ENCODE data around the gene ARPC2. TPM values are rescaled to one million over a fixed set of nuclear protein-coding genes. Genes with fewer than 3 reads are reported as not detected.

The ARPC2 gene
- total RNA-seq, 1 experiment from 2014 or later, result 568 TPM

- no peak overlapping the region for H3K4me2 ChIP-seq (ENCODE audit: low read depth, low read length, poor library complexity, severe bottlenecking)
- no peaks in the 10 kb centered on the region for H3K27me3 ChIP-seq (ENCODE audit: low read length)
- peaks cover 27% of the 10 kb centered on the region for H3K4me1 ChIP-seq (ENCODE audit: low read length)
- no peaks in the 10 kb centered on the region for H3K9me2 ChIP-seq (replicated peaks; ENCODE audit: insufficient read depth, low read length)
- no peaks in the 10 kb centered on the region for H4K20me1 ChIP-seq (ENCODE audit: insufficient read depth, low read depth, low read length)
- no peak overlapping the region for H3K9ac ChIP-seq (ENCODE audit: low read length)
- H3K4me3 ChIP-seq (ENCODE audit: low read length), result no peak overlapping the region
- no peaks in the 10 kb centered on the region for H3K9me3 ChIP-seq (ENCODE audit: low read length)
- DNase-seq, result no peak
- no peaks in the 10 kb centered on the region for H3K36me3 ChIP-seq (ENCODE audit: insufficient read depth, low read length)
- H3K79me2 ChIP-seq (ENCODE audit: low read length), result no peaks in the 10 kb centered on the region
- no peak overlapping the region for H2AFZ ChIP-seq (ENCODE audit: low read length)
- no peak overlapping the region for H3K27ac ChIP-seq (ENCODE audit: low read length)
Observed at GRCh38 chr2:218284106-218284811, 67.3 kb downstream of the ARPC2 start.

- Histone ChIP-seq H3K4me2 (ENCODE audit: low read depth, low read length, poor library complexity, severe bottlenecking) (peak overlapping the region; percentile 72), H3K4me3 (ENCODE audit: low read length) (no peak overlapping the region), H3K4me1 (ENCODE audit: low read length) (peaks cover 38% of the 10 kb centered on the region), H3K27me3 (ENCODE audit: low read length) (no peaks in the 10 kb centered on the region), H3K9ac (ENCODE audit: low read length) (no peak overlapping the region), H3K9me2 (replicated peaks; ENCODE audit: insufficient read depth, low read length) (no peaks in the 10 kb centered on the region), H3K27ac (ENCODE audit: low read length) (no peak overlapping the region), H4K20me1 (ENCODE audit: insufficient read depth, low read depth, low read length) (no peaks in the 10 kb centered on the region), H3K79me2 (ENCODE audit: low read length) (no peaks in the 10 kb centered on the region), H2AFZ (ENCODE audit: low read length) (no peak overlapping the region), H3K36me3 (ENCODE audit: insufficient read depth, low read length) (no peaks in the 10 kb centered on the region), H3K9me3 (ENCODE audit: low read length) (no peaks in the 10 kb centered on the region)
- DNase-seq, result no peak
Observed at GRCh38 chr2:218285604-218286003, 68.6 kb downstream of the ARPC2 start.

GRCh38 chr2:218286570-218287459, 69.8 kb downstream of the ARPC2 start:
- peak overlapping the region; percentile 31; the same call in 1 of the 2 replicates for H3K27ac ChIP-seq (ENCODE audit: low read length)
- peak; percentile 75 for DNase-seq
- no peaks in the 10 kb centered on the region for H3K9me3 ChIP-seq (ENCODE audit: low read length)
- no peaks in the 10 kb centered on the region for H4K20me1 ChIP-seq (ENCODE audit: insufficient read depth, low read depth, low read length)
- H3K36me3 ChIP-seq (ENCODE audit: insufficient read depth, low read length), result no peaks in the 10 kb centered on the region
- no peaks in the 10 kb centered on the region for H3K27me3 ChIP-seq (ENCODE audit: low read length)
- H3K4me1 ChIP-seq (ENCODE audit: low read length), result peaks cover 50% of the 10 kb centered on the region
- peak overlapping the region; percentile 48 for H2AFZ ChIP-seq (ENCODE audit: low read length)
- no peaks in the 10 kb centered on the region for H3K9me2 ChIP-seq (replicated peaks; ENCODE audit: insufficient read depth, low read length)
- H3K4me2 ChIP-seq (ENCODE audit: low read depth, low read length, poor library complexity, severe bottlenecking), result peak overlapping the region; percentile 72
- H3K4me3 ChIP-seq (ENCODE audit: low read length), result peak overlapping the region; percentile 61
- no peaks in the 10 kb centered on the region for H3K79me2 ChIP-seq (ENCODE audit: low read length)
- H3K9ac ChIP-seq (ENCODE audit: low read length), result peak overlapping the region; percentile 62

- Histone ChIP-seq H3K9ac (ENCODE audit: low read length) (peak overlapping the region; percentile 71; the same call in 1 of the 2 replicates), H3K27me3 (ENCODE audit: low read length) (no peaks in the 10 kb centered on the region), H3K36me3 (ENCODE audit: insufficient read depth, low read length) (no peaks in the 10 kb centered on the region), H3K4me2 (ENCODE audit: low read depth, low read length, poor library complexity, severe bottlenecking) (peak overlapping the region; percentile 73), H3K9me3 (ENCODE audit: low read length) (no peaks in the 10 kb centered on the region), H3K4me3 (ENCODE audit: low read length) (no peak overlapping the region), H3K27ac (ENCODE audit: low read length) (no peak overlapping the region), H2AFZ (ENCODE audit: low read length) (no peak overlapping the region), H4K20me1 (ENCODE audit: insufficient read depth, low read depth, low read length) (no peaks in the 10 kb centered on the region), H3K9me2 (replicated peaks; ENCODE audit: insufficient read depth, low read length) (no peaks in the 10 kb centered on the region), H3K79me2 (ENCODE audit: low read length) (no peaks in the 10 kb centered on the region), H3K4me1 (ENCODE audit: low read length) (peaks cover 62% of the 10 kb centered on the region)
- DNase-seq, result no peak
Observed at GRCh38 chr2:218289639-218290315, 72.8 kb downstream of the ARPC2 start.

GRCh38 chr2:218290316-218291261, 73.6 kb downstream of the ARPC2 start:
- Histone ChIP-seq H3K9me3 (ENCODE audit: low read length) (no peaks in the 10 kb centered on the region), H3K9me2 (replicated peaks; ENCODE audit: insufficient read depth, low read length) (no peaks in the 10 kb centered on the region), H3K27ac (ENCODE audit: low read length) (peak overlapping the region; percentile 75), H4K20me1 (ENCODE audit: insufficient read depth, low read depth, low read length) (no peaks in the 10 kb centered on the region), H2AFZ (ENCODE audit: low read length) (no peak overlapping the region), H3K9ac (ENCODE audit: low read length) (peak overlapping the region; percentile 71), H3K4me3 (ENCODE audit: low read length) (peak overlapping the region; percentile 67; the same call in 1 of the 2 replicates), H3K79me2 (ENCODE audit: low read length) (no peaks in the 10 kb centered on the region), H3K36me3 (ENCODE audit: insufficient read depth, low read length) (no peaks in the 10 kb centered on the region), H3K4me2 (ENCODE audit: low read depth, low read length, poor library complexity, severe bottlenecking) (peak overlapping the region; percentile 73), H3K27me3 (ENCODE audit: low read length) (no peaks in the 10 kb centered on the region), H3K4me1 (ENCODE audit: low read length) (peaks cover 58% of the 10 kb centered on the region)
- DNase-seq, result peak; percentile 93

DNA sequence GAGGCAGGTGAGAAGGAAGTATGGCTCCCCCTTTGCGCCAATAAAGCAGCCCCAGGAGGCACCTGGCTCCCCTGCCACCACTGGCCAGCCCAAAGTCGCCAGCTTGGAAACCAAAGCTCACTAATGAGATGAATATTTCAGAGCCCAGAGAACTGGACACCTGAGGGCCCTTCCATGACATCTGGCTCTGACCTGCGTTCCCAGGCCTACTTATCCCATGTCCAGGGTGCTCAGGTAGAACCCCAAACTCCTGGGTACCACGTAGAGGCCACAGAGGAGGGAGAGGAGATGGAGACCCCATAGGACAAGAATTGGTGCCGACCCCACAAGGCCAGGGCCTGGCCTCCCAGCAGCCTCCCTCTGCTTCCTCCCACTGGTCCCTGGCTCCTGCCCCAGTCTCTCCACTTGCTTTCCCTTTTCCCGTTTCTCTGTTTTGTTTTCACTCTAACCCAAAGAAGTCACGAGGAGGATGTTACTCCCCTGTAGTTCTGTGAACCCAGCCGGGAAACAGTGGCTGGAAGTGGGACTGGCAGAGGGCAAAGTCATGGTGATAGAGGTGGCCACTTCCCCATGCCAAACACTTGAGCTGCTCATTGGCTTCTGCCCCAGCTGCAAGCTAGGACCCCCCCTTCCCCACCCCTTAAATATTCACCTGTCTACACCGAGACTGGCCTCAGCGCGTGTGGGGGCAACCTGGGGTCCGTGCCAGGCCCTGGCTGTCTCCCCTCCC, 74.5 kb downstream of the ARPC2 start:
- Histone ChIP-seq H3K36me3 (ENCODE audit: insufficient read depth, low read length) (no peaks in the 10 kb centered on the region), H3K79me2 (ENCODE audit: low read length) (no peaks in the 10 kb centered on the region), H3K27ac (ENCODE audit: low read length) (peak overlapping the region; percentile 75), H3K9me3 (ENCODE audit: low read length) (no peaks in the 10 kb centered on the region), H3K4me1 (ENCODE audit: low read length) (peaks cover 49% of the 10 kb centered on the region), H3K9ac (ENCODE audit: low read length) (peak overlapping the region; percentile 71), H3K4me2 (ENCODE audit: low read depth, low read length, poor library complexity, severe bottlenecking) (peak overlapping the region; percentile 73), H2AFZ (ENCODE audit: low read length) (no peak overlapping the region), H4K20me1 (ENCODE audit: insufficient read depth, low read depth, low read length) (no peaks in the 10 kb centered on the region), H3K4me3 (ENCODE audit: low read length) (peak overlapping the region; percentile 67; the same call in 1 of the 2 replicates), H3K27me3 (ENCODE audit: low read length) (no peaks in the 10 kb centered on the region), H3K9me2 (replicated peaks; ENCODE audit: insufficient read depth, low read length) (no peaks in the 10 kb centered on the region)
- DNase-seq, result no peak

All from Karpas-422 (cell line).